KG1 (cell line): ENCODE measurements around the gene B4GALT2.

Experiments used
- DNase-seq: peaks from one replicate; lab custom pipeline; 2025; lab: John Stamatoyannopoulos, UW

B4GALT2 gene

GRCh38 chr1:44002606-44003157, 23.7 kb downstream of the B4GALT2 start:
- no peak for DNase-seq

GRCh38 chr1:44008259-44008658, 29.2 kb downstream of the B4GALT2 start:
- no peak for DNase-seq

- DNase-seq = no peak
Observed at GRCh38 chr1:44010935-44011471, 32.0 kb downstream of the B4GALT2 start.

- DNase-seq = no peak
Observed at GRCh38 chr1:44012404-44012803, 33.4 kb downstream of the B4GALT2 start.

- no peak for DNase-seq
Observed at GRCh38 chr1:44012941-44013609, 34.1 kb downstream of the B4GALT2 start.

GRCh38 chr1:44013949-44014348, 34.9 kb downstream of the B4GALT2 start:
- no peak for DNase-seq

GRCh38 chr1:44014365-44015104, 35.5 kb downstream of the B4GALT2 start:
- DNase-seq = no peak

- no peak for DNase-seq
Observed at GRCh38 chr1:44015206-44015605, 36.2 kb downstream of the B4GALT2 start.

GRCh38 chr1:44016041-44016889, 37.3 kb downstream of the B4GALT2 start:
- DNase-seq = no peak

GRCh38 chr1:44016890-44017400, 37.9 kb downstream of the B4GALT2 start:
- DNase-seq = no peak

- DNase-seq = no peak
Observed at GRCh38 chr1:44019466-44019948, 40.5 kb downstream of the B4GALT2 start.

GRCh38 chr1:44020464-44020863, 41.5 kb downstream of the B4GALT2 start:
- DNase-seq = no peak

- no peak for DNase-seq
Observed at GRCh38 chr1:44021156-44021555, 42.1 kb downstream of the B4GALT2 start.

GRCh38 chr1:44021581-44022321, 42.7 kb downstream of the B4GALT2 start:
- DNase-seq = no peak

GRCh38 chr1:44024031-44024902, 45.3 kb downstream of the B4GALT2 start:
- no peak for DNase-seq

- DNase-seq = no peak
Observed at GRCh38 chr1:44024903-44025525, 46.0 kb downstream of the B4GALT2 start.

GRCh38 chr1:44025816-44026215, 46.8 kb downstream of the B4GALT2 start:
- DNase-seq = no peak

- DNase-seq = no peak
Observed at GRCh38 chr1:44027320-44027719, 48.3 kb downstream of the B4GALT2 start.

GRCh38 chr1:44029260-44029910, 50.4 kb downstream of the B4GALT2 start:
- DNase-seq = no peak
